HCT116 (cell line): Measurements from ENCODE around the gene GPR37L1. TPM values are rescaled to one million over a fixed set of nuclear protein-coding genes. Genes with fewer than 3 reads are reported as not detected.

Experiments used
- ATAC-seq: fragments of 200-7000 bp; cut with Tn5 transposase; 2 replicates; pipeline ENCODE4 v1.9.1; 2020; ENCODE audit warnings: mild to moderate bottlenecking, moderate library complexity
- BruUV-seq: library from RNA; stranded (reverse); fragments of 400-500 nt; replicated peaks from 2 replicates; lab custom pipeline; 2021; lab: Mats Ljungman, UMichigan
- CTCF ChIA-PET: fragments of 300-600 bp; sonication (Branson Sonifier 250); formaldehyde crosslinking; loops from one replicate; lab custom pipeline; 2021; ENCODE audit warnings: antibody characterized with exemption; lab: Charles Lee
- POLR2A ChIA-PET: fragments of 300-600, 350-600 bp; sonication (Branson Sonifier 250); formaldehyde crosslinking; loops from one replicate; lab custom pipeline; 2021; ENCODE audit warnings: antibody characterized with exemption; lab: Charles Lee
- RAD21 ChIA-PET, 2 experiments: fragments of 300-600 bp; sonication (Branson Sonifier 250); formaldehyde crosslinking; loops; one replicate each; lab custom pipeline; 2023; ENCODE audit warnings: low total read pairs in 2 of 2; ENCODE audit not compliant: uncharacterized antibody in 2 of 2, unreplicated experiment in 2 of 2, low non-redundant PET in 1 of 2; lab: Charles Lee
- DNase-seq: peaks from one replicate; pipeline ENCODE4 v3.0.0-alpha.2; 2010; ENCODE audit warnings: low read depth, low spot score
- H2AFZ ChIP-seq: fragments of 200-600 bp; shearing (Covaris generic), sonication (generic); 2 replicates; pipeline ENCODE4 v1.6.1; 2017; ENCODE audit warnings: low read depth, mixed run types, mixed read lengths, antibody characterized with exemption, low read length; ENCODE audit not compliant: poor library complexity, severe bottlenecking
- H3K27ac ChIP-seq: 2 replicates; pipeline ENCODE4 v1.5.1; 2012; ENCODE audit warnings: low read depth, low read length
- H3K27me3 ChIP-seq: fragments of 200-600 bp; sonication (generic); 2 replicates; pipeline ENCODE4 v1.6.1; 2016; ENCODE audit warnings: mixed run types, low read length, mixed read lengths; ENCODE audit not compliant: insufficient read depth
- H3K36me3 ChIP-seq, 2 experiments: fragments of 200-500 bp in 1 of 2; fragments of 200-600 bp in 1 of 2; sonication (Bioruptor generic) in 1 of 2; sonication (generic) in 1 of 2; 2 replicates each; pipeline versions ENCODE4 v1.5.1 to v1.6.1; 2014 to 2016; ENCODE audit warnings: low read length in 2 of 2, inconsistent platforms in 1 of 2, mixed read lengths in 1 of 2, mixed run types in 1 of 2; ENCODE audit not compliant: insufficient read depth in 2 of 2, control insufficient read depth in 1 of 2
- H3K4me1 ChIP-seq, 2 experiments: fragments of 200-600 bp in 1 of 2; sonication (generic) in 1 of 2; 2 replicates each; pipeline versions ENCODE4 v1.5.1 to v1.6.1; 2012 to 2017; ENCODE audit warnings: low read length in 2 of 2, inconsistent platforms in 1 of 2, mild to moderate bottlenecking in 1 of 2, mixed read lengths in 1 of 2, mixed run types in 1 of 2, moderate library complexity in 1 of 2; ENCODE audit not compliant: insufficient read depth in 2 of 2, control insufficient read depth in 1 of 2
- H3K4me2 ChIP-seq: fragments of 200-600 bp; sonication (generic); 2 replicates; pipeline ENCODE4 v1.6.1; 2017; ENCODE audit warnings: mixed run types, low read length, mixed read lengths
- H3K4me3 ChIP-seq, 2 experiments: fragments of 200-600 bp in 1 of 2; sonication (generic) in 1 of 2; replicated peaks in 1 of 2; 2 replicates each; pipeline ENCODE4 v1.5.1; 2011 to 2016; ENCODE audit warnings: low read length in 2 of 2, control low read depth in 1 of 2, low read depth in 1 of 2, mild to moderate bottlenecking in 1 of 2, mixed read lengths in 1 of 2, mixed run types in 1 of 2
- H3K79me2 ChIP-seq: fragments of 200-600 bp; sonication (generic); 2 replicates; pipeline ENCODE4 v1.6.1; 2017; ENCODE audit warnings: mild to moderate bottlenecking, mixed run types, low read length, moderate library complexity, mixed read lengths; ENCODE audit not compliant: insufficient read depth
- H3K9ac ChIP-seq: fragments of 200-600 bp; sonication (generic); 2 replicates; pipeline ENCODE4 v1.6.1; 2016; ENCODE audit warnings: low read length, mixed read lengths
- H3K9me2 ChIP-seq: fragments of 200-600 bp; sonication (generic), shearing (Covaris generic); 2 replicates; pipeline ENCODE4 v1.6.1; 2017; ENCODE audit warnings: mixed run types, mild to moderate bottlenecking, moderate library complexity; ENCODE audit not compliant: insufficient read depth
- H3K9me3 ChIP-seq, 2 experiments: fragments of 200-500 bp in 1 of 2; fragments of 200-600 bp in 1 of 2; sonication (Bioruptor generic) in 1 of 2; sonication (generic) in 1 of 2; 2 replicates each; pipeline ENCODE4 v1.6.1; 2014 to 2017; ENCODE audit warnings: low read length in 2 of 2, mixed read lengths in 2 of 2, inconsistent platforms in 1 of 2, low read depth in 1 of 2, mild to moderate bottlenecking in 1 of 2, mixed run types in 1 of 2, moderate library complexity in 1 of 2; ENCODE audit not compliant: control insufficient read depth in 1 of 2, insufficient read depth in 1 of 2
- H4K20me1 ChIP-seq: fragments of 200-600 bp; sonication (generic), shearing (Covaris generic); 2 replicates; pipeline ENCODE4 v1.6.1; 2017; ENCODE audit warnings: mixed run types, mild to moderate bottlenecking, moderate library complexity; ENCODE audit not compliant: insufficient read depth
- CBX3 ChIP-seq: IDR thresholded peaks from 2 replicates; pipeline ENCODE4 v1.6.1; 2012; ENCODE audit warnings: low read depth
- CEBPB ChIP-seq: IDR thresholded peaks from 2 replicates; pipeline ENCODE4 v1.6.1; 2012; ENCODE audit warnings: low read depth
- EGR1 ChIP-seq: IDR thresholded peaks from 2 replicates; pipeline ENCODE4 v1.6.1; 2012; ENCODE audit warnings: low read depth
- ELF1 ChIP-seq: IDR thresholded peaks from 2 replicates; pipeline ENCODE4 v1.6.1; 2012; ENCODE audit warnings: low read depth, borderline replicate concordance
- EZH2 ChIP-seq: fragments of 200-600 bp; sonication (generic); IDR thresholded peaks from 2 replicates; pipeline ENCODE4 v1.6.1; 2017; ENCODE audit warnings: antibody characterized with exemption, mixed run types
- EZH2phosphoT487 ChIP-seq: fragments of 200-600 bp; IDR thresholded peaks from 2 replicates; pipeline ENCODE4 v1.6.1; 2018; ENCODE audit warnings: antibody characterized with exemption, borderline replicate concordance
- POLR2A ChIP-seq: IDR thresholded peaks from 2 replicates; pipeline ENCODE4 v1.7.0; 2011; ENCODE audit warnings: borderline replicate concordance; ENCODE audit not compliant: insufficient read depth, insufficient read length; ENCODE audit errors: extremely low read depth
- POLR2AphosphoS5 ChIP-seq: IDR thresholded peaks from 2 replicates; pipeline ENCODE4 v1.6.1; 2011; ENCODE audit warnings: mild to moderate bottlenecking, low read depth, low read length, moderate library complexity
- SP1 ChIP-seq: IDR thresholded peaks from 2 replicates; pipeline ENCODE4 v1.6.1; 2012; ENCODE audit warnings: low read depth
- SRF ChIP-seq: IDR thresholded peaks from 2 replicates; pipeline ENCODE4 v1.6.1; 2012; ENCODE audit warnings: low read depth
- TCF7L2 ChIP-seq: IDR thresholded peaks from 2 replicates; pipeline ENCODE4 v1.7.0; 2011; ENCODE audit warnings: borderline replicate concordance, inconsistent platforms; ENCODE audit not compliant: insufficient read depth, insufficient read length; ENCODE audit errors: extremely low read depth
- ZBTB33 ChIP-seq: IDR thresholded peaks from 2 replicates; pipeline ENCODE4 v1.6.1; 2011; ENCODE audit warnings: mild to moderate bottlenecking, low read length, moderate library complexity; ENCODE audit not compliant: insufficient replicate concordance; ENCODE audit errors: extremely low read depth
- ZFX ChIP-seq: fragments of 450-650 bp; IDR thresholded peaks from 2 replicates; pipeline ENCODE4 v1.6.1; 2017
- intact Hi-C: fragments of 100-400 bp; cut with micrococcal nuclease; formaldehyde crosslinking; loops from 2 replicates; pipeline ENCODE4 v1.10.0; 2022
- total RNA-seq: library from RNA; stranded (reverse); gene quantifications from one replicate; pipeline ENCODE4 v1.2.1, GENCODE V29; 2021; ENCODE audit not compliant: unreplicated experiment
- TF ChIP-seq, protein P1 (sequence below): IDR thresholded peaks from 2 replicates; pipeline ENCODE4 v1.6.1; 2012
- TF ChIP-seq, protein P2 (sequence below), 3 experiments: fragments of 200-600 bp in 1 of 3; sonication (generic) in 1 of 3; IDR thresholded peaks in 2 of 3; conservative IDR thresholded peaks in 1 of 3; 2 replicates each; pipeline ENCODE4 v1.5.1; 2012 to 2017; ENCODE audit warnings: low read depth in 2 of 3, low read length in 2 of 3, antibody characterized with exemption in 1 of 3, borderline replicate concordance in 1 of 3, control low read depth in 1 of 3, mild to moderate bottlenecking in 1 of 3, mixed read lengths in 1 of 3, mixed run types in 1 of 3, moderate library complexity in 1 of 3; ENCODE audit not compliant: insufficient read depth in 1 of 3

GPR37L1 gene
- total RNA-seq, 1 experiment from 2014 or later: 0.10 TPM

DNA sequence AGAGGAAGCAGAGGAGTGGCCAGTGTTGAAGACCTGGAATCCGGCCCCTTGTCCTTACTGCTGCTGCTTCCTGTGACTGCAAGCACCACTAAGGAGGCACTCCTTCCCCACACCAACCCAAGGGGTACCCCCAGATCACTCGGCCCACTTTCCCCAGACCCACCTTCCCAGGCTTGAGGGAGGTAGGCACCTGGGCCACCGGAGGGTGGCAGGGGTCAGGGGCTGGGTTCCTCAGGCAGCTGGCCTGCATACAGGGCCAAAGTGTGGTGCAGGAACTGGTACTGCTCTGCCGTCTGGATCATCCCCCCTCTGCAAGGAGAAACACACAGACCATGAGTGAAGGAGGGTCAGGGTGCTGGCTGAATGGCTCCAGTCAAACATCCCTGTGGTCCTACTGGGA, 25.7 kb downstream of the GPR37L1 start:
- H2AFZ ChIP-seq: no peak overlapping the region
- ChIA-PET RAD21 (no interaction called here), POLR2A (no interaction called here), CTCF (interaction anchor here (0.7 kb wide), 1 partner anchor 144 kb away, joined by 4 read pairs; no protein-coding TSS in a partner anchor)
- no peaks in the 10 kb centered on the region for H4K20me1 ChIP-seq
- DNase-seq (no peak), ATAC-seq (no peak)
- no peaks in the 10 kb centered on the region for H3K36me3 ChIP-seq
- H3K9me2 ChIP-seq: no peaks in the 10 kb centered on the region
- intact Hi-C loops: no loop called here
- H3K9ac ChIP-seq: no peak overlapping the region
- TF ChIP-seq, protein P1, sequence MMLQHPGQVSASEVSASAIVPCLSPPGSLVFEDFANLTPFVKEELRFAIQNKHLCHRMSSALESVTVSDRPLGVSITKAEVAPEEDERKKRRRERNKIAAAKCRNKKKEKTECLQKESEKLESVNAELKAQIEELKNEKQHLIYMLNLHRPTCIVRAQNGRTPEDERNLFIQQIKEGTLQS: no peak
- TF ChIP-seq ZFX (no peak), POLR2AphosphoS5 (no peak), CBX3 (no peak), SP1 (no peak), CEBPB (no peak), ZBTB33 (no peak), TCF7L2 (no peak), EZH2 (no peak), EGR1 (no peak), ELF1 (no peak), EZH2phosphoT487 (no peak), SRF (no peak), POLR2A (no peak)
- TF ChIP-seq, protein P2, sequence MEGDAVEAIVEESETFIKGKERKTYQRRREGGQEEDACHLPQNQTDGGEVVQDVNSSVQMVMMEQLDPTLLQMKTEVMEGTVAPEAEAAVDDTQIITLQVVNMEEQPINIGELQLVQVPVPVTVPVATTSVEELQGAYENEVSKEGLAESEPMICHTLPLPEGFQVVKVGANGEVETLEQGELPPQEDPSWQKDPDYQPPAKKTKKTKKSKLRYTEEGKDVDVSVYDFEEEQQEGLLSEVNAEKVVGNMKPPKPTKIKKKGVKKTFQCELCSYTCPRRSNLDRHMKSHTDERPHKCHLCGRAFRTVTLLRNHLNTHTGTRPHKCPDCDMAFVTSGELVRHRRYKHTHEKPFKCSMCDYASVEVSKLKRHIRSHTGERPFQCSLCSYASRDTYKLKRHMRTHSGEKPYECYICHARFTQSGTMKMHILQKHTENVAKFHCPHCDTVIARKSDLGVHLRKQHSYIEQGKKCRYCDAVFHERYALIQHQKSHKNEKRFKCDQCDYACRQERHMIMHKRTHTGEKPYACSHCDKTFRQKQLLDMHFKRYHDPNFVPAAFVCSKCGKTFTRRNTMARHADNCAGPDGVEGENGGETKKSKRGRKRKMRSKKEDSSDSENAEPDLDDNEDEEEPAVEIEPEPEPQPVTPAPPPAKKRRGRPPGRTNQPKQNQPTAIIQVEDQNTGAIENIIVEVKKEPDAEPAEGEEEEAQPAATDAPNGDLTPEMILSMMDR (IDR thresholded peaks at IDR 0.05 in 2 of 3, conservative IDR thresholded peaks at IDR 0.05 in 1 of 3; ENCODE audit: borderline replicate concordance in 1 of 3, insufficient read depth in 1 of 3, low read depth in 2 of 3, low read length in 2 of 3): no peak
- H3K27ac ChIP-seq: no peak overlapping the region
- no peak overlapping the region for H3K4me3 ChIP-seq
- H3K27me3 ChIP-seq: no peaks in the 10 kb centered on the region
- H3K4me2 ChIP-seq: no peak overlapping the region
- H3K79me2 ChIP-seq: peaks cover 7% of the 10 kb centered on the region
- H3K4me1 ChIP-seq: peaks cover 0 to 13% of the 10 kb centered on the region in 2 experiments; a peak in 2 of 4 replicates
- BruUV-seq: no TSS peak
- no peaks in the 10 kb centered on the region for H3K9me3 ChIP-seq
